Fibroblast of upper back skin (primary cell): ENCODE data around the gene TMEM132E.

ENCODE experiments used
- DNase-seq: peaks from one replicate; pipeline ENCODE4 v3.0.0-alpha.2; 2013

TMEM132E gene

DNA sequence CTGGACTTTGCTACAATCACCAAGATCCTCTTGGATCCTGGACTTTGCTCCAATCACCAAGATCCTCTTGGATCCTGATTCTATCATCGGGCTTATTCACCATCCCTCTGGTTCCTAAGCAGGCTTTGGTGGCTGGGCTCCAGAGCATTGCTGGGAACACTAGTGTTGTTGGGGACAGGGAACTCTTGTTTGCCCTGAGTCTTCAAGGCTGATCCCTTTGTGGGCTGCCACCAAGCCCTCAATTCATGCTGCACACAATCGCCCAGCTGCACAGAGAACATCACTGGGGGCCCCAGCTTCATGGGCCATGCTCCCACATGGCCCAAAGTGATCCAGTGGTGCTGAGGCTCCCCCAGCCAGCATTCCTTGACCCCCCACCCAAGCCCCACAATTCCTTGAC, 88.3 kb downstream of the TMEM132E start:
- DNase-seq = no peak

DNA sequence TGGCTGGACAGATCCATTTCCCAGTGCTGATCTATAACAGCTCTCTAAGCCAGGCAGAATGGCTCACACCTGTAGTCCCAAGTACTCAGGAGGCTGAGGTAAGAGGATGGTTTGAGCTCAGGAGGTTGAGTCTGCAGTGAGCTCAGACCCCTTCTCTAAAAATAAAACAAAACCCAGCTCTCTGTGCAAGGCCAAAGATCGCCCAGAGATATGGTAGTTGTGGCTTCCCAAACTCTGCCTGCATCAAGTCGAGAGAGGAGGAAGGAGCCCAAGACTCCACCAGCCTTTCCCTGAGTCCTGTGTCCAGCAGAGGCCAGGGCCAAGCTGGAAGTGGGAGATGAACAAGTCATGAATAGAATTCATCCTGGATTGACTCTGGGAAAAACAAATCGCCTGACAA, 88.8 kb downstream of the TMEM132E start:
- no peak for DNase-seq

DNA sequence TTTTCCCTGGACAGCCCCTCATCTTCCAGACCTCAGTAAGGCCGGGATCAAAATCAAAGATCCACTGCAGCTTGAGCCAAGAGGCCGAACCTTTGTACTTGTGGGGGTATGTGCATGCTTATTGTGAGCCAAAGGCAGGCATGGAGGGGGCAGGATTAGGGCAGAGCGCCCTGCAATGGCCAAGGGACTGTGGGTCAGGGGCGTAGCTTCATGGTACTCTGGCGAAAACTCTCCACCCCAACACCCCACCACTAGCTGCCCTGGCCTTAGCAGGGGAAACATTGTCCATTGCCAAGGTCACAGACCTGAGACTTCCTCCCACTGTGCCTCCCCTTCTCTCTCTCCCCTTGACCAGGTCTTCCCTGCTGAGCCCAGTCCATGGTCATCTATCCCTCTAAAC, 90.1 kb downstream of the TMEM132E start:
- DNase-seq = no peak

DNA sequence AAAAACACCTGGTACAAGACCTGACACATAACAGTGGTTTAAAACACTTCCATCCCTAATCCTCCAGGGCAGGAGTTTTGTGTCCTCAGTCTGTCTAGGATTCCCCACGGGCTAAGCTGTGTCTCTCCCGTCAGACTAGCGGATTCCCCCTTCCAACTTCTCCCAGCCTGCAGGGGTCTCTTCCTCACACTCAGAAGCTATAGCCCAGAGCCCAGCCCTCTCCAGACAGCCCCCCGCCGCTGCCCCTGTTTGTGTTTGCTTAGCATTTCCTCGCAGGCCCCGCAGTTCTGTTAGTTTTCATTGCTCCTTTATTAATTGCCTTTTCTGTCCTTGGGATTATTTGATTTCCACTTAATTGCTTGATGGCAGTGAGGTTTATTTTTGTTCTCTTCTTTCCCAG, 91.2 kb downstream of the TMEM132E start:
- DNase-seq = no peak

DNA sequence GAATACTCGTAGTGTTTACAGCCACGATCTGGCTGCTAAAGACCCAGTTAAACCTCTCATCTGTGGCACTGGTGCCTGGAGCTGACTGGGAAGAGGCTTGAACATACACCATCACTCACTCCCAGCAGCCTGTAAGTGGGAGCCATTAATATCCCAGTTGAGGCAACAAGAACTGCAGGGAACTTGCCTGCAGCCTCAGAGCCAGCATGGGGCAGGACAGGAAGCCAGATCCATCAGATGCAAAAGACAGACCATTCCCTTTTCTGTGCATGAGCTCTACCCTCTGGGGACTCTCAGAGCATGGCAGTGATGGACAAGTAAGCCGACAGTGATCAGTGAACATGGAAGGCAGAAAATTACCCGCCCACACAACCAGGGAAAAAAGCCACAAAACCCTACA, 91.8 kb downstream of the TMEM132E start:
- DNase-seq = no peak

DNA sequence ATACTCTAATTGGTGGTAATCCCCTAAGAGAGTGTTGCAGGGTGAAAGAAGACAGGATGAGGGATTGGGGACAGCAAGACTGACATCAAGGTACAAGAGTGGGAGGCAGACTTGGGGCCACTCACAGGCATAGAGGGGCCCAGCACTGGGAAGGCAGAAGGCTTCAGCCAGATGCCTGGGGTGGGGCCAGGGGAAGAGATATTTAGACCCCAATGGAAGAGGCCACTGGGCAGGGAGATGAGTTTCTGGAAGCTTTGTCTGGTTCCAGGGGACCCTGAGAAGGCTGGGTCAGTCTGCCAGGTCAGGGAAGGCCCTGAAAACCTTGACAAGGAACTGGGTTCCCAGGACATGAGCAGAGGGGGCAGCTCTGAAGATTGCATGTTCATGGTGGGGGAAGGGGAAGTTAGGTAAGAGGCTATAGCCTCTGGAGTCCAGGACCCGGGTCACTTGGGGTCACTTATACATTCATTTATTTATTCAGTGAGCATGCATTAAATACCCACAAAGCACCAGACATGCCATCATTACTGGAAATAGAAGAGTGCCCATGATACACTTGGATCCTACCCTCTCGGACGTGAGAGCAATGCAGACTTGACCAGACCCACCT, 92.9 kb downstream of the TMEM132E start:
- no peak for DNase-seq

DNA sequence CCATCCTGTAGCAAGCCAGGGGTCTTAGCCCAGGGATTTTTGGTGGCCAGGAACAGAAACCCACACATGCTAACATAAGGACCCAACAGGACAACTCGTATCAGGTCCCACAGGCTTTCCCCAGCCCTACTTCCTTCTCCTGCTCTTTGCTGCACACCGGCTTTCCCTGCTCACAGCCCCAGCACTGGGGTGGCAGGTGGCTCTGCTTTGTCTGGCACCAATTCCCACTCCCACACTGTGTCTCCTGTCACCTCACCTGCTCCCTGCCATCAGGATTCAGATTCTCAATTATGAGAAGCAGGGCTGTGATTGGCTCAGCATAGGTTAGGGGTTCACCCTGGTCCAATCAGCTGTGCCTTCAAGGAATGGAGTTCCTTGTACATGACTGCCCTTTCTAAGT, 94.1 kb downstream of the TMEM132E start:
- no peak for DNase-seq

DNA sequence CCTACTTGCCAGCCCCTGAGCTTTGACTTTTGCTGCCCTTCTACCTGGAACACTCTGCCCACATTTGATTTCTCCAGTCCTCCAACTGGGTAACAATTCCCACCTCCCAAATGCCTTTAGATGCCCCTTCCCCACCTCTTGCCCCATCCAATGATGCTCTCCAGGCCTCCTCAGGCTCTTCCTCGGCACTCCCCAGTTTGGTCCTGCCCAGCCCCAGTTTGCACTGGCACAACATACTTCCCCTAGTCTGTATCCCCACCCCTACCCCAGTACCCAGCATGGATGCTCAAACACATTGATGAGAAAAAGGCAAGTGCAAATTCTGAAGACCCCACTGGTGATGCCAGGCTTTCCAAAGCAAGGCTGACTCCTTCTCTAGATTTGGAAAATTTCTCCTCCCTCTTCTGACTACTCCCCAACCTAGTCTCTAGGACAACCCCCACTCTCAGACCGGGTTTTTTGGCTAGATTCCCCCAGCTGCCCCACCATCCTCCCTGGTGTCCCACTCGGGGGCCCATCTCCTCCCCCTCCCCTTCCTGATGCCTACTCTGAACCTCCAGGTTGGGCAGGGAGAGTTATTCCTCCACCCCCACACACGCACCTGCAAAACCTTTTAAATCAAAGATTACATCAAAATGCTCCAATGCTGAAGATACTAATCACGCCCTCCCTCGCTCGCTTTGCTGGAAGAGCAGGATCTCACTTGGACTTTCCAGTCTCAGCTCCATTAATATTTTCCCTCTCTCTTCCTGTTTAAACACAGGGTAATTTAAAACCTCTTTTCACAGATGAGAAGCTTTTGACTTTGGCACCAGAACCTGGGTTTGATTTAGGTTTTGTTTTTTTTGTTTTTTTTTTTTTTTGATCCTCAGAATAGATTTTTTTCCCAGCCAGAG, 94.9 kb downstream of the TMEM132E start:
- DNase-seq = no peak

DNA sequence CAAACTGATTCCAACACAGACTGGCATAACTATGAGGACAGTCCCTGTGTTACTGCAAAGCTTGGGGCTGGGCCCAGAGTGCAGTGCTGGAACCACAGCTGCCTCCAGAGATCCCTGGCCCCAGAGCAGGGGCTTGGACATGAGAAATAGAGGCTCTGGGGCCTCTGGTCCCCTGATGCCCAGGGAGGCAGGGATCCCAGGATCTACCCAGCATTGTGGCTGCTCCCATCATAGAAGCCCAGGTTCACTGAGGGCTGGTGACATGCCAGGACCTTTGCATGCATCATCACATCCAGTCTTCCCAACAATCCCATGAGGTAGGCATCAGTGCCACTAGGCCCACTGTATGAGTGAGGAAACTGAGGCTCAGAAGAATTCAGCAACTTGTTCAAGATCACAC, 95.8 kb downstream of the TMEM132E start:
- no peak for DNase-seq

DNA sequence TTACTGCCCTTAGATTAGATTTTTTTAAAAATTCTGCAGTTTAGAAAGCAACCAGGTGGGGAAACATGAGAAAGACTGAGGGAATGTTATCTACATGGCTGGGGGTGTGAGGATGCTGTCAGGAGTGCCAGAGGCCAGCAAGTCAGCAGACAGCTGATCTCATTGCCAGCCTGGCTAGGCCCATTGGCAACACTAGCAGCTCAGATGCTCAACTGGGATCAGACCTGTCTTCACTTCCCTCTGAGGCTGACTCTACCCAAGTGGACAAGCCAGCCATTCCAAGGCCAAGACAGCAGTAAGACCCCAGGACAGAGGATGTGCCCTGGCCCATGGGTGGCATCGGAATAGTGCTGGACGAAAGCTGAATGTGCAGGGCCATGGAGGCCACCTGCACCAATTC, 96.2 kb downstream of the TMEM132E start:
- DNase-seq = no peak

DNA sequence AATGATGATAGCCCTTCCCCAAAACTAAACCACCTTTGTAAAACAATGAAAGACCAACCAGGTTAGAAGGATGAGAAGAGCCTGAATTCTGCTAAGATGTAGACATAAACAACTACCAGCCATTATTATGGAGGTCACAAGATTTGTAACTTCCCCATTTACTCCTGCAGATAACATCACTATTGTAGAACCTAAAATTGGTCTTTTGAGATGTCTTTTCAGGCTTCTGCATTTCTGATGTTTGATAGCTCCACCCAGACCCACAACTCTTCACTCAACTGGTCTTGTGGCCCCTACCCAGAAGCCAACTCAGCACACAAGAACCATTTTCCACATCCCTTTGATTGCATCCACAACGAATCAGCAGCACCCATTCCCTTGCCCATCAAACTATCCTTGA, 100.8 kb downstream of the TMEM132E start:
- no peak for DNase-seq

DNA sequence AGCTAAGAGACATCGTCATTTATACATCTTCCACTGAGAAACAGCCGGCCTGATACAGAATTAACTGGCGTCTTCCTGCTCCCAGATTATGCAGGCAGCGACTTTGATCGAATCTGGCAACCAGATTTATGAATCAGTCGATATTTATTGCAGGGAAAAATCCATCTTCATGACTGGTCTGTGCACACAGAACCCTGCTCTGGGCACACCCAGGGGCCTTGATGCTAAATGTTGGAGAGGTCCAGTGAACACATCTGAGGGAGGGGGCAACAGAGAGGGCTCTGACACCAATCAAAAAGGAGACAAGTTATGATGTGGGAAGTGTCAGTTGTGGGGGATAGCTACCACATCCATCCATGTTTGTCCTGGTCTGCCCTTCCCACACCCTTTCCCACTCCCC, 102.9 kb downstream of the TMEM132E start:
- no peak for DNase-seq

DNA sequence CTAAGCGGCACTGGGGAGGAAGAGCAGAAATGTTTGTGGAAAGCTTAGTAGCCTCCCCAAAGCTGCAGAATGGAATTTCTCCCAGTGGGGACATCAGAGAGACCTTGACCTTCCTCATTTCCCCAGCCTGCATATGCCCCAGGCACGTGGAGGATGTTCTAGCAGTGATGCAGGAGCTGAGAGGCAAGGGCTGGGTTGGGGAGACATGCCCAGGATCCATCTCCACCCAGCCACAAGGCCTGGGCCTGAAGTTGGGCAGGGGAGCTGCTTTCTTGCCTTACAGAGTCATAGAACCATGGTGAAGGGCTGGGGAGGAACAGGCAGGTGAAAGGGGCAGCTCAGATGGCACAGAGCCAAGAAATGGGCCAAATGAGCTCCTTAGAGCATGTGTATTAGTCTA, 104.0 kb downstream of the TMEM132E start:
- no peak for DNase-seq
